H1 (cell line): ENCODE data around the gene ZNF281. TPM values are rescaled to one million over a fixed set of nuclear protein-coding genes. Genes with fewer than 3 reads are reported as not detected.

Source experiments
- CTCF ChIA-PET: fragments of 300-600 bp; sonication (Branson Sonifier 250); formaldehyde crosslinking; loops from one replicate; lab custom pipeline; 2021; ENCODE audit not compliant: partially characterized antibody; lab: Charles Lee
- POLR2A ChIA-PET: fragments of 300-600 bp; sonication (Branson Sonifier 250); formaldehyde crosslinking; loops from one replicate; lab custom pipeline; 2021; ENCODE audit warnings: inconsistent platforms; ENCODE audit not compliant: partially characterized antibody; lab: Charles Lee
- DNase-seq, 2 experiments: peaks; one replicate each; pipeline versions ENCODE4 v3.0.0 to v3.0.0-alpha.2; 2010 to 2022; ENCODE audit warnings: low spot score in 2 of 2, low read depth in 1 of 2, mixed read lengths in 1 of 2
- FAIRE-seq: peaks from 2 replicates; lab custom pipeline; 2011; peaks lifted over from hg19 to GRCh38; lab: Jason Lieb, UNC
- H2AFZ ChIP-seq: 2 replicates; pipeline ENCODE4 v1.8.1; 2012; ENCODE audit warnings: low read length, inconsistent platforms
- H2AK5ac ChIP-seq: 2 replicates; pipeline ENCODE4 v1.6.1; 2013; ENCODE audit warnings: low read depth, low read length
- H2BK120ac ChIP-seq: replicated peaks from 2 replicates; pipeline ENCODE3; 2013; ENCODE audit warnings: low read depth, low read length, inconsistent platforms
- H2BK12ac ChIP-seq: 2 replicates; pipeline ENCODE4 v1.6.1; 2013; ENCODE audit warnings: low read depth, low read length
- H2BK15ac ChIP-seq: 2 replicates; pipeline ENCODE4 v1.6.1; 2013; ENCODE audit warnings: low read length
- H2BK20ac ChIP-seq: 2 replicates; pipeline ENCODE4 v1.6.1; 2013; ENCODE audit warnings: low read length
- H2BK5ac ChIP-seq: 2 replicates; pipeline ENCODE4 v1.6.1; 2013; ENCODE audit warnings: low read depth, low read length
- H3K14ac ChIP-seq: 2 replicates; pipeline ENCODE4 v1.6.1; 2013; ENCODE audit warnings: inconsistent platforms; ENCODE audit not compliant: insufficient read length
- H3K18ac ChIP-seq: 2 replicates; pipeline ENCODE4 v1.6.1; 2013; ENCODE audit warnings: low read length; ENCODE audit errors: extremely low read depth
- H3K23ac ChIP-seq: 2 replicates; pipeline ENCODE4 v1.6.1; 2013; ENCODE audit warnings: inconsistent platforms; ENCODE audit not compliant: insufficient read length
- H3K23me2 ChIP-seq: 2 replicates; pipeline ENCODE4 v1.6.1; 2013; ENCODE audit warnings: low read depth, low read length
- H3K27ac ChIP-seq: 2 replicates; pipeline ENCODE4 v1.6.1; 2011; ENCODE audit warnings: low read depth, low read length, inconsistent platforms
- H3K27me3 ChIP-seq, 4 experiments: replicated peaks in 1 of 4; 1 replicate in 1 of 4; 2 replicates in 3 of 4; pipeline versions ENCODE4 v1.6.1 to v1.8.1; 2011 to 2013; ENCODE audit warnings: low read length in 3 of 4, mild to moderate bottlenecking in 3 of 4, inconsistent platforms in 2 of 4, mixed read lengths in 2 of 4, moderate library complexity in 1 of 4; ENCODE audit not compliant: control insufficient read depth in 3 of 4, insufficient read depth in 3 of 4; ENCODE audit errors: extremely low read depth in 1 of 4
- H3K36me3 ChIP-seq, 4 experiments: 2 replicates each; pipeline versions ENCODE4 v1.6.1 to v1.8.1; 2011 to 2013; ENCODE audit warnings: mild to moderate bottlenecking in 4 of 4, low read length in 3 of 4, moderate library complexity in 2 of 4, control low read depth in 1 of 4, inconsistent platforms in 1 of 4; ENCODE audit not compliant: insufficient read depth in 4 of 4, control insufficient read depth in 2 of 4
- H3K4ac ChIP-seq: replicated peaks from 2 replicates; pipeline ENCODE3; 2013; ENCODE audit warnings: low read length, low read depth, mixed read lengths, inconsistent platforms; ENCODE audit not compliant: insufficient read length
- H3K4me1 ChIP-seq, 4 experiments: replicated peaks in 1 of 4; 1 replicate in 1 of 4; 2 replicates in 3 of 4; pipeline versions ENCODE4 v1.6.1 to v1.8.1; 2011 to 2013; ENCODE audit warnings: low read length in 3 of 4, inconsistent platforms in 2 of 4, mixed read lengths in 1 of 4; ENCODE audit not compliant: insufficient read depth in 4 of 4, control insufficient read depth in 3 of 4
- H3K4me2 ChIP-seq, 2 experiments: 2 replicates each; pipeline versions ENCODE4 v1.6.1 to v1.8.1; 2011 to 2013; ENCODE audit warnings: low read depth in 2 of 2, low read length in 2 of 2, control low read depth in 1 of 2, inconsistent platforms in 1 of 2, mild to moderate bottlenecking in 1 of 2; ENCODE audit not compliant: insufficient read depth in 1 of 2
- H3K4me3 ChIP-seq, 4 experiments: fragments of 200-600, 300-600 bp in 1 of 4; sonication (generic), shearing (Covaris generic), sonication (Bioruptor Twin) in 1 of 4; 2 replicates each; pipeline versions ENCODE4 v1.5.1 to v1.8.1; 2011 to 2016; ENCODE audit warnings: low read length in 4 of 4, low read depth in 3 of 4, control low read depth in 2 of 4, inconsistent platforms in 2 of 4, mild to moderate bottlenecking in 2 of 4, mixed read lengths in 1 of 4, moderate library complexity in 1 of 4; ENCODE audit not compliant: insufficient read depth in 2 of 4; ENCODE audit errors: extremely low read depth in 1 of 4
- H3K56ac ChIP-seq: replicated peaks from 2 replicates; pipeline ENCODE3; 2013; ENCODE audit warnings: low read depth, mild to moderate bottlenecking, mixed read lengths, low read length, inconsistent platforms; ENCODE audit not compliant: insufficient read length
- H3K79me1 ChIP-seq: 2 replicates; pipeline ENCODE4 v1.6.1; 2013; ENCODE audit warnings: low read depth, low read length, control low read depth
- H3K79me2 ChIP-seq, 2 experiments: 2 replicates each; pipeline versions ENCODE4 v1.6.1 to v1.8.1; 2012 to 2013; ENCODE audit warnings: low read length in 2 of 2, mild to moderate bottlenecking in 2 of 2, inconsistent platforms in 1 of 2; ENCODE audit not compliant: insufficient read depth in 2 of 2, control insufficient read depth in 1 of 2
- H3K9ac ChIP-seq, 4 experiments: replicated peaks in 1 of 4; 1 replicate in 1 of 4; 2 replicates in 3 of 4; pipeline versions ENCODE4 v1.6.1 to v1.8.1; 2011 to 2013; ENCODE audit warnings: low read depth in 3 of 4, low read length in 3 of 4, control low read depth in 2 of 4, mild to moderate bottlenecking in 2 of 4, moderate library complexity in 2 of 4, inconsistent platforms in 1 of 4; ENCODE audit errors: extremely low read depth in 1 of 4
- H3K9me3 ChIP-seq, 2 experiments: 2 replicates each; pipeline versions ENCODE4 v1.6.1 to v1.8.1; 2012 to 2013; ENCODE audit warnings: mild to moderate bottlenecking in 2 of 2, moderate library complexity in 2 of 2, control low read depth in 1 of 2, inconsistent platforms in 1 of 2, low read depth in 1 of 2, low read length in 1 of 2, mixed read lengths in 1 of 2; ENCODE audit not compliant: insufficient read depth in 2 of 2
- H4K20me1 ChIP-seq, 2 experiments: replicated peaks in 1 of 2; 2 replicates each; pipeline versions ENCODE3 to v1.8.1; 2011 to 2013; ENCODE audit warnings: inconsistent platforms in 2 of 2, low read length in 2 of 2, mild to moderate bottlenecking in 1 of 2; ENCODE audit not compliant: insufficient read depth in 2 of 2, control insufficient read depth in 1 of 2
- H4K5ac ChIP-seq: 2 replicates; pipeline ENCODE4 v1.6.1; 2013; ENCODE audit warnings: low read length, low read depth, mixed read lengths, inconsistent platforms; ENCODE audit not compliant: insufficient read length
- H4K8ac ChIP-seq: 2 replicates; pipeline ENCODE4 v1.8.0; 2013; ENCODE audit warnings: mild to moderate bottlenecking, moderate library complexity, low read length, inconsistent platforms; ENCODE audit not compliant: insufficient read depth; ENCODE audit errors: extremely low read depth
- H4K91ac ChIP-seq: replicated peaks from 2 replicates; pipeline ENCODE3; 2013; ENCODE audit warnings: low read length, mixed read lengths, inconsistent platforms; ENCODE audit not compliant: insufficient read length
- BACH1 ChIP-seq: IDR thresholded peaks from 2 replicates; pipeline ENCODE4 v1.6.1; 2012; ENCODE audit warnings: low read length, improper control_type of control experiment
- CEBPB ChIP-seq: IDR thresholded peaks from 2 replicates; pipeline ENCODE4 v1.6.1; 2012; ENCODE audit warnings: low read depth, low read length
- EZH2 ChIP-seq: fragments of 200-600 bp; sonication (generic); IDR thresholded peaks from 2 replicates; pipeline ENCODE4 v1.7.1; 2012; ENCODE audit warnings: low read depth, mild to moderate bottlenecking, moderate library complexity, low read length, inconsistent platforms; ENCODE audit not compliant: severe bottlenecking
- FOSL1 ChIP-seq: IDR thresholded peaks from 2 replicates; pipeline ENCODE4 v1.6.1; 2011; ENCODE audit warnings: mild to moderate bottlenecking, low read depth, low read length, moderate library complexity; ENCODE audit not compliant: insufficient read depth
- GABPA ChIP-seq: IDR thresholded peaks from 2 replicates; pipeline ENCODE4 v1.6.1; 2011; ENCODE audit warnings: mild to moderate bottlenecking, low read length, moderate library complexity, borderline replicate concordance; ENCODE audit not compliant: insufficient read depth
- GTF2F1 ChIP-seq: IDR thresholded peaks from 2 replicates; pipeline ENCODE4 v1.6.1; 2012; ENCODE audit warnings: low read depth, low read length, improper control_type of control experiment, borderline replicate concordance
- HDAC6 ChIP-seq: IDR thresholded peaks from one replicate; pipeline ENCODE4 v1.7.1; 2012; ENCODE audit warnings: low read depth, mild to moderate bottlenecking, inconsistent platforms, low read length, moderate library complexity
- JUND ChIP-seq: IDR thresholded peaks from 2 replicates; pipeline ENCODE4 v1.6.1; 2011; ENCODE audit warnings: mild to moderate bottlenecking, improper control_type of control experiment, low read length
- POLR2AphosphoS5 ChIP-seq: IDR thresholded peaks from 2 replicates; pipeline ENCODE4 v1.6.1; 2011; ENCODE audit warnings: low read depth, low read length
- POU5F1 ChIP-seq: IDR thresholded peaks from 2 replicates; pipeline ENCODE4 v1.6.1; 2011; ENCODE audit warnings: low read depth, mild to moderate bottlenecking, low read length, moderate library complexity
- SRF ChIP-seq: IDR thresholded peaks from 2 replicates; pipeline ENCODE4 v1.6.1; 2011; ENCODE audit warnings: mild to moderate bottlenecking, low read depth, low read length, moderate library complexity
- TAF1 ChIP-seq: IDR thresholded peaks from 2 replicates; pipeline ENCODE4 v1.6.1; 2011; ENCODE audit warnings: mild to moderate bottlenecking, low read depth, low read length
- TAF7 ChIP-seq: optimal IDR thresholded peaks from 2 replicates; pipeline ENCODE3; 2011; ENCODE audit warnings: low read depth, mild to moderate bottlenecking, inconsistent platforms, low read length, moderate library complexity, borderline replicate concordance
- TEAD4 ChIP-seq: IDR thresholded peaks from 2 replicates; pipeline ENCODE4 v1.6.1; 2012; ENCODE audit warnings: low read depth, low read length, inconsistent platforms, mixed read lengths
- YY1 ChIP-seq: IDR thresholded peaks from 2 replicates; pipeline ENCODE4 v1.6.1; 2011; ENCODE audit warnings: low read depth, mild to moderate bottlenecking, low read length
- ZNF274 ChIP-seq: IDR thresholded peaks from 2 replicates; pipeline ENCODE4 v1.7.0; 2012; ENCODE audit warnings: low read length, borderline replicate concordance; ENCODE audit errors: extremely low read depth
- WGBS, 2 experiments: shearing (Covaris generic) in 1 of 2; methylation state at CpG; one replicate each; pipeline versions ENCODE4 v1.1.6 to v1.1.7; 2013 to 2015; ENCODE audit warnings: low lambda C conversion rate in 2 of 2, mixed read lengths in 2 of 2, inconsistent platforms in 1 of 2, low coverage in 1 of 2, missing lambda C conversion rate in 1 of 2; ENCODE audit not compliant: insufficient replicate concordance in 2 of 2, insufficient coverage in 1 of 2, insufficient read length in 1 of 2; ENCODE audit errors: extremely low coverage in 1 of 2, missing lambda C conversion rate in 1 of 2; 5-methylcytosine and 5-hydroxymethylcytosine counted together
- polyA plus RNA-seq, 7 experiments: library from polyadenylated mRNA; depleted of rRNA in 3 of 7; stranded (reverse) in 5 of 7; unstranded in 2 of 7; fragments of >200 nt in 5 of 7; fragments of 200-250 nt in 2 of 7; gene quantifications; 1 replicate in 5 of 7; 2 replicates in 1 of 7; 4 replicates in 1 of 7; pipeline versions ENCODE4 v1.2.1 to v1.2.3, GENCODE V29; 2011 to 2013; ENCODE audit warnings: missing spikeins in 2 of 7, mixed read lengths in 2 of 7
- total RNA-seq: library from RNA; stranded (reverse); fragmentation: NEBNext Ultra II Directional; extraction: Animal tissue kit (Norgen Biotek cat#: 25700); gene quantifications from 2 replicates; pipeline ENCODE4 v1.2.1, GENCODE V29; 2021

Gene ZNF281
- total and polyA plus RNA-seq, 2 of the 8 experiments (the other 6 are each of a cell fraction or from before 2014, with no cell fraction given) = 19.5 to 61.4 TPM

DNA sequence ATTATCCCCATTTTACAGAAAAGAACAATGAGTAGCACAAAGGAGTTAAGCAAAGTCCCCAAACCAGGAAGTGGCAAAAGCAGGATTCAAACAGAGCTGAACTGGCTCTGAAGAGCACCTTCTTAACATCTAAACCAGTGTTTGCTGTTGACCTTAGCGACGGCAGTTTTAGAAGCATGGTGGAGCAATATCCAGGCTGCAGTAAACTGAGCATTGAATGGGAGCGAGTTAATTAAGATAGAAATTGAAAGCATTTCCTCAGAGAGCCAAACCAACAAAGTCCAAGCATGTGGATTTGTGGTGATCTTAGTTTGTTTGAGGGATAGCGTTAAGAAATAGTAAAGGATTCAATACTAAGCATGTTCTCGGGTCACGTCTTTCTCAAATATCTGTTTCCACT lies 13.4 kb upstream of the ZNF281 start:
- Histone ChIP-seq H3K36me3 (peaks cover 0 to 16% (median 2%) of the 10 kb centered on the region in 4 experiments; a peak in 4 of 8 replicates), H3K4me1 (no peaks in the 10 kb centered on the region), H2BK5ac (no peak overlapping the region), H4K8ac (no peak overlapping the region), H2BK120ac (no peak overlapping the region), H2BK15ac (no peak overlapping the region), H3K23me2 (no peaks in the 10 kb centered on the region), H3K18ac (no peak overlapping the region), H3K9ac (no peak overlapping the region), H2AK5ac (no peak overlapping the region), H2BK20ac (no peak overlapping the region), H3K27ac (no peak overlapping the region), H3K79me1 (peaks cover 3% of the 10 kb centered on the region; the same call in 1 of the 2 replicates), H4K20me1 (peaks cover 0 to 1% of the 10 kb centered on the region in 2 experiments), H3K27me3 (no peaks in the 10 kb centered on the region), H3K9me3 (no peaks in the 10 kb centered on the region), H2AFZ (no peak overlapping the region), H3K56ac (no peak overlapping the region), H3K23ac (no peak overlapping the region), H4K91ac (no peak overlapping the region), H3K4ac (no peak overlapping the region), H4K5ac (no peak overlapping the region), H2BK12ac (no peak overlapping the region), H3K4me3 (no peak overlapping the region), H3K14ac (no peak overlapping the region), H3K79me2 (peaks cover 0 to 62% of the 10 kb centered on the region in 2 experiments; a peak in 3 of 4 replicates), H3K4me2 (no peak overlapping the region)
- FAIRE-seq (no peak), DNase-seq (no peak)
- 93% methylated on average over 6 of the region's 6 CpGs; no CpG with 5 or more reads in 1 of the 2 experiments for WGBS, 2 experiments
- POLR2A ChIA-PET = interaction anchor here (0.6 to 1.5 kb wide), 4 partner anchors 9 to 67 kb away, joined by 3 to 4 read pairs (median 4); no protein-coding TSS in a partner anchor
- CTCF ChIA-PET = interaction anchor here (1.1 to 1.5 kb wide), 5 partner anchors 9 to 143 kb away, joined by 3 to 5 read pairs (median 4); no protein-coding TSS in a partner anchor
- no peak for TF ChIP-seq FOSL1
- TF ChIP-seq GABPA = no peak
- no peak for TF ChIP-seq GTF2F1
- no peak for TF ChIP-seq YY1
- no peak for TF ChIP-seq POLR2AphosphoS5
- TF ChIP-seq EZH2 = no peak
- no peak for TF ChIP-seq HDAC6
- TF ChIP-seq POU5F1 = no peak
- TF ChIP-seq TAF1 = no peak
- no peak for TF ChIP-seq SRF
- no peak for TF ChIP-seq CEBPB
- no peak for TF ChIP-seq TAF7
- TF ChIP-seq TEAD4 = no peak
- TF ChIP-seq JUND = no peak
- TF ChIP-seq BACH1 = no peak
- TF ChIP-seq ZNF274 = no peak
